ENCODE results near the gene FUBP3.
A peak's percentile ranks its signal among the peaks of the same experiment; 100 is the strongest.

FUBP3 gene

DNA sequence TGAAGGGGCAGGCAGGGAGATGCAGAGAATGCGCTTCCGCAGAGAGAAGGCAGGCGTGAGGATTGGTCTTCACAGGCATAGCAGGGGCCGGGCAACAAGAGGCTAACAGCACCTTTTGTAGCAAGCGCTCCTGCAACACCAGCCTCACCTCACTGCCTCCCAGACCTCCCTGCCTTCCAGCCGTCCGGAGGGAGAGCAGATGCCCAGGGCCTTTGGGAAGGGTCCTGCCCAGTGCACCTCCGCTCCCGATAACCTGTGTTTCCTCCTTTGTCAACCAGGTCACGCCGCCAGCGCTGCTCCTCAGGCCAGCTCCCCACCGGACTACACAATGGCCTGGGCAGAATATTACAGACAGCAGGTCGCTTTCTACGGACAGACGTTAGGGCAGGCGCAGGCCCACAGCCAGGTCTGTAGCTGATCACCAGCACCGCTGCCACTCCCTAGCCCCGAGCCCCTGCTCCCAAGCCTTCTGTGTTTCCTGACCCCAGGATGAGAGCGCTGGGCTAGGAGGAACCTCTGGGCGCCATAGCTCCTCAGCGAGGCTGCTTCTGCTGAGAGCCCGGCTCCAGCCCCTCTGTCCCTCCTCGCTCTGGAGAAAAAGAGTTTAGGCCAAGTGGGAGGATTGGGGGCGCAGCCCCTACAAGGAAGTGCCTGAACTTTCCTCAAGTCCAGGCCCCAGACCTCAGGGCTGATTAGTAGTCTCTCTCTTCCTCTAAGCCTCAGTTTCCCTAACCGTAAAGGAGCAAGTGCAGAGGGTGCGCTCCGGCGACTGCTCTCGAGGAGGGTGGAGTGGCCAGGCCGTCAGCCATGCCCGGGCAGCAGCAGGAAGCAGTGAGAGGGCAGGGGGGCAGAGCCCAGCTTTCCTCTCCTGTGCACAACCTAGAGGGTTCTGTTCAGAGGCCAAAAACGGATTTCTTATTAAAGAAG is 56.6 kb downstream of the FUBP3 start:
- no peak for DNase-seq

- no peak for DNase-seq
Observed at GRCh38 chr9:130636648-130637020, 57.3 kb downstream of the FUBP3 start.

DNA sequence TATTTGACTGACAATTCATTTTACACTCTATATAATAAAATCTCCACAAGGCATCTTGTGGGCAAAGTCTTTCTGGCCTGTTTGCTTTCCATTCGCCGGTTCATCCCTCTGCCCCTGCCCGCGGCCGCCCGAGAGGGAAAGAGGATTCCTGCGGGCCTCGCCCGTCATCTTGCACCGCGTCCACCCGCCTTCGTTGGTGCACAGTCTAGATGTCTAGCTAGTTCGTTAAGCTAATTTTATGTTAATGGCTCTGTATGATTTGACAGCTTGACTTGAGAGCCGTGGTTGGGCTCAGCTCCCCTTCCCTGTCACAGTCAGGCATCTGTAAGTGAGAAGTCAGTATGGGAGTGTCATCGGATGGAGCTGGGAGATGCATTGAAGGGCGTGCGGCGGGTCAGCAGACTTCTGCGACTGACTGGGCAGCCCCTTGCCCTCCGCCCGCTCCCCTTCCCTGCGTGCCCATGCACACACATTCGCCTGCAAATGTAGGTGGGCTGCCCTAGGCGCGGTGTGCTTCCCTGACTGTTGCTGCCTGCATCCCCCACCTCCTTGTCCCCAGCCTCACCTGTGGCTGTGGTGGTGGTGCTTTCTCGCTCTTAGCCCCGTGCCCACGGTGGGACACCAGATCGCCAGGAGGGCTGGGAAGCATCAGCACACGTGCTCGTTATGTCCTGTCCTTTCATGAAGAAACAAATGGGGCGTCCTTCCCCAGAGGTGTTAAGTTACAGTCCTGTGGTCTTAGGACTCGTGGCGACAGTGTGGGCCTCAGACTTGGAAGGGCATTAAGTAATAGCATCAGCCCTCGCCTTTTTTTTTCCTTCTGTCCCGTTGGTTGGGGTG is 59.1 kb downstream of the FUBP3 start:
- DNase-seq: no peak

- DNase-seq: no peak
Observed at GRCh38 chr9:130639124-130639765, 59.9 kb downstream of the FUBP3 start.

- no peak for DNase-seq
Observed at GRCh38 chr9:130639866-130640555, 60.6 kb downstream of the FUBP3 start.

- DNase-seq: no peak
Observed at GRCh38 chr9:130640681-130641080, 61.3 kb downstream of the FUBP3 start.

DNA sequence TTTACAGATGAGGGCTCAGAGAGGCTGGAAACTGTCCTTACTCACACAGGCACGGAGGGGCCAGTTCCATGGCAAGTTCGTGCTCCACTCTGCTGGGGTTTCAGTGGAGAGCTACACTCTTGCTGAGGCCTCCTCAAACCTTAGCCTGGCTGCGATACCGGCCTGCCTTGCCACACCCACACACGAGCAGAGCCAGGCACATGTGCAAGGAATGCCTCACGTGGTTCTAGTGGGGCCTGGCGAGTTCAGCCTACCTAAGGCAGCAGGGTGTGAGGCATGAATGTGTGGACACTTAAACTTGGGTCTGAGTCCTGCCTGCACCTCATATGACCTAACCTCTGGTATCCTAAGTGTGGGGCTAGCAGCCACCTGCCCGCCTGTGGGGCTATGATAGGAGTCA is 63.5 kb downstream of the FUBP3 start:
- no peak for DNase-seq

DNA sequence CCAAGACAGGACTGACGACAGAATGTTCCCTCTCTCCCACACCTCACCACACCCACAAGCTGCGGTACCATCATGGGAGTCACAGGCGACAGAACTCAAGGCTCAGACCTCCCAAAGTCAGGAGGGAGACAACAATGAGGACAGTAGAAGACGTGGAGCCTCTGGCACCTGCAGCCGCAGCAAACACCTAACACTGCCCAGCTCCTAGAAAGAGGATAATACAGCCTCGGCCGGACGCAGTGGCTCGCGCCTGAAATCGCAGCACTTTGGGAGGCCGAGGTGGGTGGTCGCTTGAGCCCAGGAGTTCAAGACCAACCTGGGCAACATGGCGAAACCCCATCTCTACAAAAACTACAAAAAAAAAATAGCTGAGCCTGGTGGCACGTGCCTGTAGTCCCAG is 71.8 kb downstream of the FUBP3 start:
- DNase-seq: no peak

- DNase-seq: no peak
Observed at GRCh38 chr9:130651752-130652151, 72.4 kb downstream of the FUBP3 start.

GRCh38 chr9:130654879-130655278 is 75.5 kb downstream of the FUBP3 start:
- no peak for DNase-seq

- DNase-seq: no peak
Observed at GRCh38 chr9:130658893-130659698, 79.7 kb downstream of the FUBP3 start.

DNA sequence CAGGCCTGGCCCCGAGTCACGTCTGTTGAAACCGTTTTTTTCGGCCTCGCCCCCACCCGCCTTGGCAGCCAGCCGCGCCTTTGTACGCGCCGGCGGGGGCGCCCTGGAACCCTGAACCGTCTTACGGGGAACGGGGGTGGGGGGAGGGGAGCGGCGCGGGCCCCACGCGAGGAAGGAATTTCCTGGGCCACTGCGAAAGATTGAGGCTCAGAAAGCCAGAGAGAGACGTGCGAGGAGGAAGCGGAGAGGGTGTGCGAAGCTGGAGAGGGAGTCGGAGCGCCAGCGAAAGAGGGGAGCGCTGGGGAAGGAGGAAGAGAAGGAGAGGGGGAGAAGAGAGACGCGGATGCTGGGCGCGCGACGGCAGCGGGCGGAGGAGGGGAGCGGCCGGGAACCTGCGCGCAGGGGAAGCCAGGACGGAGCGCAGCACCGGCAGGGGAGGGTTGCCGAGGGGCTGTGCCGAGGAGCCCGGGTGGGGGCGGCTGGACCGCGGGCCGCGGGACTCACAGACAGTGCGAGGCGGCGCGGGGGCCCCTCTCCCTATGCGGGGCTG is 80.4 kb downstream of the FUBP3 start:
- no peak for DNase-seq

DNA sequence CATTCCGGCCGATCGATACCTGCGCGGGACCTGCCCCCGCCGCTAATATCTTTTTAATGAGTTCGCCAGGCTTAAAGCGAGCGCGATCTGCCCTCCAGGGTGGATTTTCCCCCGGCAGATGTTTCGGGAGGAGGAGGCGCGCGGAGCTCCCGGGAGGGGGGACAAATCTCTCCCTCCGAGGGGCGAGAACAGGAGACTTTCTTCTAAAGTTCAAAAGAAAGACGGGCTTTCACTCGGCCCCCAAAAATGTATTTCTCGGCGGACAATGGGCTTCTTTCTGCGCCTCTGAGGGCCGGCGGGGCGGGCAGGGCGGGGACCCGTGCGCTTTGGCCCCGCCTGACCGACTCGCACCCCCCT is 80.9 kb downstream of the FUBP3 start:
- DNase-seq: no peak

DNA sequence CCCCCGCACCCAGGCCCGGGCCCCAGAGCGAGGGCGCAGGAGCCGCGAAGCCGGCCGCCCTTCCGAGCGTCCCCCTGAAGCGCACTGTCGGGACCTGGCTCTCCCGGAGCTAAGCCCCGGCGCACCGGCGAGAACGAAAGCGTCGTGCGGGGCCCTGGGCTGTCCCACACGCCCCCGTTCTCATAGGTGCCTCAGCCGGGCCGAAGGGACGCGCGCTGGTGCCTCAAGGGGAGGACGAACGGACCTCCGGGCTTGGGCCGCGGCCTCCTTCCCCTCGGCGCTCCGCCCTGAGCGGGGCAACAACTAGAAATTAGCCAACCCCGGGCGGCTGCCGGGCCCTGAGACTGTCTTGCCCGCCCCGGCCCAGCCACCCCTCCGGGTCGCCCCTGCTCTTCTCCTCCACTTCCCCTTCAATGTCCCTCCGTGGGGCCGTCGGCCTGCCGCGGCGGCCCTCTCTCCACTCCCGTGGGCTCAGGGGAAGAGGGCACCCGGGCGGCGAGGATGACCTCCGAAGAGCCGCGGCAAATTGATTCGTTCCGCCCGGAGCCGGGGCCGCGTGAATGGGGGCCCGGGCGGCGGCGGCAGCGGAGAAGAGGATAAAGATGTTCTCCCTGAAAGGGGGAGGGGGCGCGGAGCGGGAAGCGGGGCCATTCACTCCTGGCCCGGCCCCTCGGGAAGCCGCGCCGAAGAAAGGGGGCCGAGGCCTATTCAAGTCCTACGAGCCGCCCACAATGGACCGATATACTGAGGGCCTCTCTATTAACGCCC is 81.5 kb downstream of the FUBP3 start:
- DNase-seq: peak; percentile 20

DNA sequence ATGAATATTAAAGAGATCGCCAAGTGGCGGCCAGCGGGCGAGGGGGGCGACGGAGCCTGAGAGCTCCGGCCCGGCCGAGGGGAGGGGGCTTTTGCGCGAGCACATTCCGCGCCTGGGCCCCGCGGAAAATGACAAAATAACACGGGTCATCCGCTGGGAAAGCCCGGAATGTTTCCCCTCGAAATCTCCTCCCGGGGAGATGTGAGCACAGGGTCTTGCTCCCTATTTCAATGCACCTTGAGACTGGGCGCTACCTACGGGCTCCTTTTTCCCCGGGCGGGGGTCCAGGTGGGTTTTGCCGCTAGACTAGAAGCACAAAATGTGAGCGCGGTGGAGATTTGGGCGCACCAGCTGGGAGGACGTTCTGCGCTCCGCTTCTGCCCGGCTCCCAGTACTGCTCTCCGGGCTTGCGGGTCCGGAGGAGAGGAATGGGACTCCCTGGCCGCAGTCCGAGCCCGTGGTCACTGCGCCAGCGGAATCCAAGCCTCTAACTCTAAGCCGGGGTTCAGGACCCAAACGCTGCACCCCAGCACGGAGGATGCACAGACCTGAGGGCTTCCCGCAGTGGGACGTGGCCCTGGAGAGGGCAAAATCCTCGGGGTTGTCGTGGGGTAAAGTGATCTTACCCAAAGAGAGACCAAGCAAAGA is 82.2 kb downstream of the FUBP3 start:
- DNase-seq: no peak

DNA sequence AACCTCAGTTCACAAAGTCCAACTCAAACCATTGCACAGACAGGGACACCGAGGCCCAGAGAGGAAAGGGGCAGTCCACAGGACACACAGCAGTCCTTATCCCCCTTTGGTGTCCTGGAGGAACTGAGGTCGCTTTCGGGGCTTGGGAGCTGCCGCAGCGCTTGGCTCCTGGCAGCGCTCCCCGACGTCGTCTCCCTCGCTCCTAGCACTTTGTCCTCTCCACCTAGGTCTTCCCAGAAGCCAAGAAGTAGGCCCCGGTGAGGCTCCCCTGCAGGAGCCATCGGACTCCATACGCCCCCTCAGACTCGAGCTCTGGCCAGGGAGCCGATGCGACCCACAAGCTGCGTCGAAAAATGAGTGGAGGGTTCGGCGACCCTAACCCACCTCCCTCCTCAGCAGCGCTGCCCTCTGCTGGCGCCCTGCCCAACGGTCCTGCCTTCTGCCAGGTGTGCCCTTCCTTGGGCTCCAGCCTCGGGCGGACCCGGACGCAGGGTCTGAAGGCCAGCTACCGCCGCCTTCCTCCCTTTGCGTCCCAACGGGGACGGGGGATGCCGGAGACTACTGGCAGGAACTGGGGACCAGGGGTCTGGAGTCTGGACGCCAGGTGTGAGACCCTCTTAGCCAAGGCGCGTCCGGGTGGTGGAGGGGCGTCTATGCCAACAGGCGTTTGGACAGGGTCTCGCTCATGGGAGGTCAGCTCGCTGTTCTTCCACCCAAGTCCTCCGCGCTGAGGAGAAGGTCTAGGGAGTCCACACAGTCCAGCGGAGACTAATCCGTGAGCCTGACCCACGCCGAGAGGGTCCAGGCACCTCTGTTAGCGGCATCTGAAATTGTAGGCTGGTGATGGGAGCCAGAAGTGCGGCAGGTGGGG is 83.0 kb downstream of the FUBP3 start:
- peak; percentile 21 for DNase-seq

- DNase-seq: peak; percentile 21
Observed at GRCh38 chr9:130662970-130663257, 83.5 kb downstream of the FUBP3 start.

GRCh38 chr9:130663258-130663976 is 84.0 kb downstream of the FUBP3 start:
- peak; percentile 44 for DNase-seq

DNA sequence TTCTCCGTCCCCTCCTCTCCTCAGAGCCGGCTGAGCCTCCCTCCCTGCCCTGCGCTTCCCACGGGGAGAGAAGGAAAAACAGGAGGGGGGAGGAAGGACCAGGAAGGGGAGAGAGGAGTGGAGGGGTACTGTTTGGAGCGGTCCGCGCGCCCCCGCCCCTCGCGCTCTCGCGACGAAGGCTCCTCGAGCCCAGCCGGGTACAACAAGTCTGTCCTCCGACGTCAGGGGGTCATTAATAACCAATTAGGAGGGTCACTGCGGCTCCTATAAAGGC is 84.5 kb downstream of the FUBP3 start:
- no peak for DNase-seq

All from stimulated activated CD4-positive, alpha-beta T cell treated with anti-CD3 and anti-CD28 coated beads, Interleukin-15, amount 100 ng/mL, for 24 hours (primary cell).